GM21529 (cell line): ENCODE data around the gene C21orf58.
"Not testable (repeated sequence)": the region's sequence is repeated elsewhere in the genome, so short reads cannot be mapped to it uniquely, and the experiment has no call there.

Experiments used
- ATAC-seq: cut with Tn5 transposase; IDR thresholded peaks from one replicate; pipeline ENCODE4 v1.9.1; 2021; ENCODE audit not compliant: unreplicated experiment

C21orf58 gene

DNA sequence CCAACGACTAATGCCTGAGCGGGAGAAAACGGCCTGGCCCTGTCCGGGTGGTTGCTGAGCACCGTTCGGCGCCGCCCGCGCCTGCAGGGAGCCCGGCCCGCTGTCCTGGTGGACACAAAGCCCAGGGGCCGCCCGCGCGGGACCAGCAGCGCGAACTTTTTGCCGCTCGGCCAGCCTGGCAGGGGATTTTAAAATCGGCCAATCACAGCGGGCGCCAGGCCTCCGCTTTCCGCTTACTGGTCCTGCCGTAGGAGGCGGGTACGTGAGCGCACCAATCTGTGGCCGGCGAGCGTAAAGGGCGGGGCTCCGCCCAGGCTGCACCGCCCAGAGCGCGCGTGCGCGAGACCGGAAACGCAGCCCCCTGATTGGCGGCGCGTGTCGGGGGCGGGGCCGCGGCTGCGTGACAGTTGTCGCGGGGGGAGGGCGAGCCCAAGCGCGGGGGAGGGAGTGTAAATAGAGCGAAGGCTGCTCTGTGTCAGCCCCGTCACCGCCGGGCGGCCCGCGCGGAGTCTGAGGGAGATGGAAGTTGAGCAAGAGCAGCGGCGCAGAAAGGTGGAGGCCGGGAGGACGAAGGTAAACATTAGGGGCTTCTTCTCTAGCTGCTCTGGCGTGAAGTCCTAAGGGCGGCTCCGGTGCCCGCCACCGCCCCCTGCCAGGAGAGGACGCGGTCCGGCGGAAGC is at the start of gene C21orf58, which contains the start of gene PCNT:
TSS of gene C21orf58 (minus strand) at position 161 of the 680 bp plus-strand sequence. CDS start 1,132 bp downstream, outside the sequence.
TSS of gene PCNT (plus strand) at position 447 of the 680 bp plus-strand sequence. CDS start at position 520, 73 bp downstream.
- peak; percentile 79 for ATAC-seq

DNA sequence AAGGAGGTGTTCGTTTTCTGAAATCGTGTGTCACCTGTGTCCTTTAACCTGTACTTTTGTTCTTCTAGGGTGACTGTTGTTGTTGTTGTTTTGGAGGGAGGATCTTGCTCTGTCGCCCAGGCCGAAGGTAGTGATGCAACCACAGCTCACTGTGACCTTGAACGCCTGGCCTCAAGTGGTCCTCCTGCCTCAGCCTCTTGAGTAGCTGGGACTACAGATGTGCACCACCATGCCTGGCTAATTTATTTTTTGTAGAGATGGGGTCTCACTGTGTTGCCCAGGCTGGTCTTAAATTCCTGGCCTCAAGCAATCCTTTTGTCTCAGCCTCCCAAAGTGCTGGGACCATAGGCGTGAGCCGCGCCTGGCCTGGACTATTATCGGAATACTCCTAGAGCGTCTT is 49.3 kb upstream of the C21orf58 start:
- ATAC-seq = not testable (repeated sequence)

DNA sequence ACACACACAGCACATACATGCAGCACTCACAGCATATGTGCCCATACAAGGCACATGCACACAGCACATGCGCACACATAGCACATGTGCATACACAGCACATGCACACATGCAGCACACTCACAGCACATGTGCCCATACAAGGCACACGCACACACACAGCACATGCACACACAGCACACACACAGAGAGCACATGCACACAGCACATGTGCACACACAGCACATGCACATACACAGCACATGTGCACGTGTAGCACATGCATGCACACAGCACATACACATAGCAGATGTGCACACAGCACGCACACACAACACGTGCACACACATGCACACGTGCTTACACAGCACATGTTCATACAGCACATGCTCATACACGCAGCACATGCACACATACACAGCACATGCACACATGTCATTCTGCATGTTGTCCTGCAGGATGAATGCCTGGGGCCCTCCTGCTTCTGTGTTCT is 48.4 kb upstream of the C21orf58 start:
- no peak for ATAC-seq

DNA sequence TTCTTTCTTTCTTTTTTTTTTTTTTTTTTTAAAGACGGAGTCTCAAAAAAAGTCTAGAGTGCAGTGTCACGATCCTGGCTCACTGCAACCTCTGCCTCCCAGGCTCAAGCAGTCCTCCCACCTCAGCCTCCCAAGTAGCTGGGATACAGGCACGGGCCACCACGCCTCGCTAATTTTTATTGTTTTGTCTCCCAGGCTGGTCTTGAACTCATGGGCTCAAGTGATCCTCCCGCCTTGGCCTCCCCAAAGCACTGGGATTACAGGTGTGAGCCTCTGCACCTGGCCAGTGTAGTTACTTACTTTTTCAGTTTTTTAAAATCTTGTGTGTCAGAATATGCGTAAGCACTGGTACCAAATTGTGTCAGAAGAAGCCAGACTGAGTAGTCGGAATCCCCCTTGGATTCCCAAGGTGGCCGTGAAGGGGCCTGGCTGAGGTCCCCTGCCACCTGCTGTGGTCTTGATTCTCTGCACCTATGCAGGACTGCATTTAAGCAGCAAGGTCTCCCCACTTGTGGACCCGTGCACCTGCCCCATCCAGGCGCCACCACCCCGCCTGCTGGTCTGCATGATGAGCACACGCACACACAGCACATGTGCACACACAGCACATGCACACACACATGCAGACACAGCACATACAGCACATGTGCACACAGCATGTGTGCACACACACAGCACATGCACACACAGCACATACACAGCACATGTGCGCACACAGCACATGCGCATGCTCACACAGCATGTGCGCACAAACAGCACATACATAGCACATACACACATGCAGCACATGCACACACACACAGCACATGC is 47.7 kb upstream of the C21orf58 start:
- ATAC-seq = no peak

DNA sequence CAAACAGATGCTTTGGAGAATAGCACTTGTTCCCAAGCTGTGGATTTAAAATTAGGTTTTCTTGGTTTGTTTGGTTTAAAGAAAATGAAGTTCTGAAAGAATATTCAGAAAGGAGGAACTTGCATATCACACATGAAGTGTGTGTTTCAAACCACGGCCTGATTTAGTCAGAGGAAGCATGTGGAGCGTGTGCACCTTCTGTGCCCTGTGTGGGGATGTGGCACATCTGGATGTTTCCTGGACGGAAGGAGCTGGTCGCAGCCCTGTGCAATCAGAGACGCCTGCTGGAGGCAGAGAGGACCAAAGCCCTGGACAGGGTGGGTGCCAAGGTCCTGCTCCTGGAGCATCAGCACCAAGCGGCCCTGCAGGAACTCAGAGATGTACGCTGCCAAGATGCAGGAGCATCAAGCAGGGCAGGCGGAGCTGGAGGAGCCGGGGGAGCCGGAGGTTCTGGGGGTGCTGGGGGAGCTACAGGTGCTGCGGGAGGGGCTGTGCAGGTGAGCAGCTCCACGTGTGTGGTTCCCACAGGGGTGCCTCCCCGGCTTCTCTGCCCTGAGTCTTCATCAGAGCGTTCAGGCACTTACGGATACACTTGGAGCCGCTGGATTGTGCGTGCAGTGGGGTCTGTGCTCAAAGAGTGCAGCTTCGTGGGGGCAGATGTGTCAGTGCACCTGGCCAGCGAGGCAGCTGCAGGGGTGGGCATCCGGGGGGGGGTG is 46.0 kb upstream of the C21orf58 start:
- no peak for ATAC-seq

DNA sequence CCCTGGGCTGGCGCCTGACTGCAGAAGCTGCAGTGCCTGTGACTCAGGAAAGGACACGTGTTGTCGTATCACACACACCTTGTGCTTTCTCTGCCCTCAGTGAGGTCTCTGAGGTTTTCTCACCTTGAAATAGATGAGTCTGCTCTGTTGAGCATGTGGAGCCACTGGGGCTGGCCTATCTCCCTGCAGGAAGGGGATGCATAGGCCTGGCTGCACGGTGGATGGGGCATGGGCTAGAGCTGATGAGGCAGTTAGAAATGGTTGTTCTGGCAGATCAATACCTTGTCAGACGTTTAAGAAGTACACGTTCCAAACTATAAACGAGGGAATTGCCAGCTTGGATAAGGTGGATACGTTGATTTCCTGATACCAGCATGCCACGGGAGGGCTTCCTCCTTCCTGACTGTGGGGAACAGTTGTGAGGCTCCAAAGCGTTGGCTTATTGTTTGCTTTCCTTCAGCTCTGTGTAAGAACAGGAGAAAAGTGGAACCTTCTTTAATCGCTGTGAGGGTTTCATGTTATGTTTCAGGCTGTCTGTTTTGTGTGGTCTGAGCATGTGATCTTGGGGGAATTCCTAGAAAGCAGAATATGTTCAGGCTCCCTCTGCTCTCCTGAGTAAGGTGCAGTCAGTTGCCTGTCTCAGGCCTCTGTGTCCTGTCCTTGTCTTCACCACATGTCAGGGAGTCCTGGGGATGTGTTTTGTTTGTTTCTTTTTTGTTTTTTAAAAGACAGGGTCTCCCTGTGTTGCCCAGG is 45.0 kb upstream of the C21orf58 start:
- peak; percentile 69 for ATAC-seq

DNA sequence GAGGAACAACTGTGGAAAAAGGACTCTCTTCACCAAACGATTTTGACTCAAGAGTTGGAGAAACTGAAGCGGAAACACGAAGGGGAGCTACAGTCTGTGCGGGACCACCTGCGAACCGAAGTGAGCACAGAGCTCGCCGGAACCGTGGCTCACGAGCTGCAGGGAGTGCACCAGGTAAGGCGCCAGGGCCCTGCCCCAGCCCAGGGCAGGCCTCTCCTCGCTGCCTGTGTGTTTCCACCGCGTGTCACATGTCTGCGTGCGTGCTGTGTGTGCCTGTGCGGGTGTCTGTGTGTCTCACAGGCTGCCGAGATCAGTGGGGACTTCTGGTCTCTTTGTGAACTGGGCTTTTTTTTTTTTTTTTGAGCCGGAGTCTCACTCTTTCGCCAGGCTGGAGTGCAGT is 43.3 kb upstream of the C21orf58 start:
- ATAC-seq = no peak

DNA sequence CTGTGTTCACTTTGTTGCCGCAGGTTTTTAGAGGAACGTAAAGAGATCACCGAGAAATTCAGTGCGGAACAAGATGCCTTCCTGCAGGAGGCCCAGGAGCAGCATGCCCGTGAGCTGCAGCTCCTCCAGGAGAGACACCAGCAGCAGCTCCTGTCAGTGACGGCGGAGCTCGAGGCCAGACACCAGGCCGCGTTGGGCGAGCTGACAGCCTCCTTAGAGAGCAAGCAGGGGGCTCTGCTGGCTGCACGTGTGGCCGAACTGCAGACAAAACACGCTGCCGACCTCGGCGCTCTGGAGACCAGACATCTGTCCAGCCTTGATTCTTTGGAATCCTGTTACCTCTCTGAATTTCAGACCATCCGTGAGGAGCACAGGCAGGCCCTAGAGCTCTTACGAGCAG is 42.9 kb upstream of the C21orf58 start:
- no peak for ATAC-seq

DNA sequence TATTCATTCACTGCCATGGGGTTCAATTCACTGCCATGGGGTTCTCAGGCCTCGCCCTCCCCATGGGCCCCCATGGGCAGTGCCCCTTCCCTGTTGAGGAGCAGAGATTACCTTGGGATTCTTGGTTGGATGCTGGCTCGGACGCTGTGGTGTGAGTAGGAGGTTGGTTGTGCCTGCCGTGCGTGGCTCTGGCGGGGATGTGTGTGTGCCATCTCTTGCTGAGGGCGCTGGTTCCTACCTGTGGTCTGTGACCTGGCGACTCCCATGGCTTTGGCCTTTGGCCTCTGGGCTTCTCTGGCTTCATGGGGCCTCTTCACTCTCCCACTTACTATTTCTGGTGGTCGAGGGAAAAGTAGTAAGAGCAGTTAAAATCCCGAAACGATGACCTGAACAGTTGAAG is 42.4 kb upstream of the C21orf58 start:
- no peak for ATAC-seq

DNA sequence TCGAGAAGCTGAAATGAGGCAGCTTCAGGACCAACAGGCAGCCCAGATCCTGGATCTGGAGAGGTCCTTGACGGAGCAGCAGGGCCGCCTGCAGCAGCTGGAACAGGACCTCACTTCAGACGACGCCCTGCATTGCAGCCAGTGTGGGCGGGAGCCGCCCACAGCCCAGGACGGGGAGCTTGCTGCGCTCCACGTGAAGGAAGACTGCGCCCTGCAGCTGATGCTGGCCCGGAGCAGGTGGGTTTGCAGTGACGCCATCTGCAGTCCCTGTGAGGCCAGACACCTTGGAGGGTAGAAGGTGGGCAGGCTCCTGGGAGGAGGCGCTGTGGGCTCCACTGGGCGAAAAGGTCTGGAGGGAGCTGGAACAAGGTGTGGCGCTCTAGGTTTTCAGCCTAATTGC is 40.0 kb upstream of the C21orf58 start:
- ATAC-seq = no peak

DNA sequence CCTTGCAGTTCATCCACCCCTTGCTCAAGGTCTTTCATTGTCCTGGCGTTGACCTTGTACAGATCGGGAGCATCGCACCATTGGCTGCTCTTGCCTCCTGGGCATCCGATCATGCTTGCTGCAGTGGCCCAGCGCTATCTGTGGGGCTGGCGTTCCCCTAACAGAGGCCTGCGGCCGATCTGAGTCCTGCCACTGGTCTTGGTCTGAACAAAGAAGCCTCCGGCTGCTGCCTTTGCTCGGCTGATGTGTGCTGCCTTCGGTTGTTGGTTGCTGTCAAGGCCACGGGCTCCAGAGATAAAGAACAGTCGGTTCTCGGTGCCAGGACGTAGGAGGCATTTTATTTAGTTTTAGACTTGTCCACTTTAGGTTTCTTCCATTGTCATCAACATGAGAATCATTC is 39.3 kb upstream of the C21orf58 start:
- ATAC-seq = no peak

DNA sequence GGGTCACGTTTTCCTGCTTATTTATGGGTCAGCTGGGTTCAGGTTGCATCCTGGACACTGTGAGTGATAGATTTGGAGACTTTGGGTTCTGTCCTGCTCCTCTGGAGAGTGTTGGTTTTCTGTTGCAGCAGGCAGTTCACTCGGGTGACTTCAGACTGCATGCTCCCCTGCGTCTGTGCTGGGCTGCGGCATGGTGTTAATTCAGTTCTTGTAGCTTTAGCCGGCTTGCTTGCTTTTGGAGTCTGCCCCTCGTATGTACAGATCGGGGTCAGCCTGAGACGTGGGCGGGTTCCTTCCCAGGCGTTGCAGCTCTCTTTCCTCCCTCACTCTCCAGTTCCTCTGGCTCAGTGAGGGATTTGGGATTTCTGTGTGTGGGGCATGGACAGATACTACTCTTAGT is 38.3 kb upstream of the C21orf58 start:
- no peak for ATAC-seq

DNA sequence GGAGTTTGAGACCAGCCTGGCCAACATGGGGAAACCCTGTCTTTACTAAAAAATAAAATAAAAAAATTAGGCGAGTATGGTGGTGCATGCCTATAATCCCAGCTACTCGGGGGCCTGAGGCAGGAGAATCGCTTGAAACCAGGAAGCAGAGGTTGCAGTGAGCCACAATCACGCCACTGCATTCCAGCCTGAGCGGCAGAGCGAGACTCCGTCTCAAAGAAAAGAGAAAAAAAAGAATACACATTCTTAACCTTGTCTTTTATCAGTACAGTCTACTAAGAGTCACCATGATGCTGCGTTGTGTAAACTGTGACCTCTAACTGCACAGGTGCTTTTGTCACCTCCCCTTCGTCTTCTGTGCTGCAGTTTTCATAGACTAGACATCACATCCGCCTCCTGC is 37.5 kb upstream of the C21orf58 start:
- no peak for ATAC-seq

DNA sequence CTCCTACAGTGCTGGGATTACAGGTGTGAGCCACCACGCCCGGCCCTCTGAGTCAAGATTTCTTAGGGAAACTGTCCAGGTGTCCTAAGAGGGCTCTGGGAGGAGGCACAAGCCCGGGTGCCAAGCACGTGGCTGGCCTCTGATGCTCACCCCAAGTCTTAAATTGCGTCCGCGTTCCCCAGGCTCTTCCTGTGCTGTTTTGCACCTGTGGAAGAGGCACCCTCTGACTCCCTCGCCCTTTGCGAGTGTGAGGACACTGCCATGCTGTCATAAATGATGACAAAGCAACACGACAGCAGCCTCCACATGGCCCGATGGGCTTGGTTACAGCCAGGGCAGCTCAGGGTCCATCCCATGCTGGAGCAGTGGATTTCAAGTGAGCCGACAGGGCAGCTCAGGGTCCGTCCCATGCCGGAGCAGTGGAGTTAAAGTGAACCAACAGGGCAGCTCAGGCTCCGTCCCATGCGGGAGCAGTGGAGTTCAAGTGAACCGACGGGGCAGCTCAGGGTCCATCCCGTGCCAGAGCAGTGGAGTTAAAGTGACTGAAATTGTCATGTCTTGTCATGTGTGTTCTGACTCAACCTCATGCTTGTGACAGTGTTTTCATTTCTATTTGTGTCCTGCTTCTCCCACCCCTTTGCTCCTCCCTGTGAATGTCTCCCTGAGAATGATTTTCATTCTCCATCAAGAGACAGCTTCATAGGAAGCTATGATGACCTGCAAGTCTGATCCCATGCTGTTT is 34.2 kb upstream of the C21orf58 start:
- ATAC-seq = no peak

DNA sequence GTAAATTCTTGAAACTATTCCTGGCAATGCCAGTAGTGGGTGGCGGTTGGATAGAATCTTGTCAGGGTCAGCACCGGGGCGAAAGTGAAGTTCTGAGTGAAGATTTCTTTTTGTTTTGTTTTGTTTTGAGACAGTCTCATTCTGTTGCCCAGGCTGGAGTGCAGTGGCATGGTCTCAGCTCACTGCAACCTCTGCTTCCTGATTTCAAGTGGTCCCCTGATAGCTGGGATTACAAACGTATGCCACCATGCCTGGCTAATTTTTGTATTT is 33.6 kb upstream of the C21orf58 start:
- ATAC-seq = peak; percentile 46

DNA sequence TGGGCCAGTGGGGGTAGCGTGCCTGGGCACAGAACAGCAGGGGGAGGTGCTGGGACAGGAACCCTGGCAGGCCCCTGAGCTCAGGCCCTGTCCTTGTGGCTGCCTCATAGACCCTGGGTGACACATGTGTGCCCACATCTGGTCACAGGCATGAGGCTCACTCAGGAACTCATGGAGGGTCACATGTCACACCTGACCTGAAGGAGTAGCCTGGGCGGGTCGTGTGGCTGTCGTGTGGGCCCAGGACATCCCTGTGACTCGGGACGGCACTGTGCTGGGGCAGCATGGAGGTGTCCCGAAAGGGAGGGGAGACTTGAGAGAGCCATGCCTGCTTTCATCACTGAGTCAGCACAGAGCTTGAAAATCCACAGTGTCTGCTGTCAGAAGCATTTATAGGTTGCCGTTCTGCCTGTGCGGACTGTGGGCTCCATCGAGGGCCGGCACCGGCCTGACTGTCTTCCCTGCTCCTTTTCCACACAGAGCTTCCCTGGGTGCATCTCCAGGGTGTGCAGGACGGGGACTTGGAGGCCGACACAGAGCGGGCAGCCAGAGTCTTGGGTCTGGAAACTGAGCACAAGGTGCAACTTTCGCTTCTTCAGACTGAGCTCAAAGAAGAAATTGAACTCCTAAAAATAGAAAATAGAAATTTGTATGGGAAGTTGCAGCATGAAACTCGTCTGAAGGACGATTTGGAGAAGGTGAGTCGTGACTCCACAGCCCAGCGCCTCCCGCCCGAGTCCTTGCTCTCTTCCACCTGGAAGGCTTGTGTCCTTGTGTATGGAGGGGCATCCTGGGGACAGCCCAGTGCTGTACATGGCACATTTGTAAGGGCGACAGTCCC is 33.0 kb upstream of the C21orf58 start:
- peak; percentile 53 for ATAC-seq

DNA sequence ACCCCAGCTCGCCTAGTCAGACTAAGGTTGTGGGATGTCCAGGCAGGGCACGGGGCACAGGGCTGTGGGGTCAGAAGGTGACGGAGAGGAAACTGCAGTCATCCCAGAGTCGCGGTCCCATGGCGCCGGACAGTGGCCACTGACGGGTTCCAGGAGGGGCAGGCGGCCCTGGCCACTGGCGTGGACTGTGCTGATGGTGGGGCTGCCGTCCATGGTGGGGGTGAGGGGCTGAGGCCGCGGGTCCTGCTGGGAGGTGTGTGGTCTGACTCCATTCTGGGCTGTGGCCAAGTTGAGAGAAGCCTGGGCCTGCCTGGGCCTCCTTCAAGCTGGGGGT is 32.3 kb upstream of the C21orf58 start:
- ATAC-seq = no peak

DNA sequence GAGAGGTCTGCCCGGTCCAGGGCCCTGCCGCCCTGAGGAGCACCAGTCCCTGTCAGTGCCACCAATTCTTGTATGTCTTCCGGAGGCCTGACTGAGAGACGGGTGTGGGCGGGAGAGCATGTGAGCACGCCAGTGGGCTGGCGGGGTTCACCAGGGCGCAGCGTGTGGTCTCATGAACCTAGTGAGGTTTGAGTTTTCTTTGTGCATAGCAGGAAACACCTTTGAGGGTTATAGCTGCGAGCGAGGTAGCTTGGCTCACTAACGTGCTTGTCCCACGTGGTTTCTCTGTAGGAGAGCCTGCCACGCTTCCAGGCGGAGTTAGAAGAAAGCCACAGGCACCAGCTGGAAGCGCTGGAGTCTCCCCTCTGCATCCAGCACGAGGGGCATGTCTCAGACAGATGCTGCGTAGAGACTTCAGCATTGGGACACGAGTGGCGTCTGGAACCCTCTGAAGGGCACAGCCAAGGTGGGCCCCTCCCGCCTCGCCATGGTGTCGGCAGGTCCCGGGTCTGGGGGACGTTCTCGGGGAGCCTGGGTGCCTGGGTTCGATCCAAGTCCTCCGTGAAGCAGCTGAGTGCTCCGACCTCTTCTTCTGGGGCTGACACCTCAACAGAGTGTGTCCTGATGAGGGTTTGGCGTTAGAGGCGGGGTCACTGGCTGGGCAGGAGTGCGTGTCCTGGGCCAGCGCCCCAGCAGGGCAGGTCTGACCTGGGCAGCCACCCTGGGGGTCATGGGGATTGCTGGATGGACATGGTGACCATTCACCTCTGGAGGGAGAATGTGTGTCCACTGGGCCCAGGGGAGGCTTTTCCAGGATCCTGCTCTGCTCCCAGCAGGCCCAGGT is 31.7 kb upstream of the C21orf58 start:
- no peak for ATAC-seq

DNA sequence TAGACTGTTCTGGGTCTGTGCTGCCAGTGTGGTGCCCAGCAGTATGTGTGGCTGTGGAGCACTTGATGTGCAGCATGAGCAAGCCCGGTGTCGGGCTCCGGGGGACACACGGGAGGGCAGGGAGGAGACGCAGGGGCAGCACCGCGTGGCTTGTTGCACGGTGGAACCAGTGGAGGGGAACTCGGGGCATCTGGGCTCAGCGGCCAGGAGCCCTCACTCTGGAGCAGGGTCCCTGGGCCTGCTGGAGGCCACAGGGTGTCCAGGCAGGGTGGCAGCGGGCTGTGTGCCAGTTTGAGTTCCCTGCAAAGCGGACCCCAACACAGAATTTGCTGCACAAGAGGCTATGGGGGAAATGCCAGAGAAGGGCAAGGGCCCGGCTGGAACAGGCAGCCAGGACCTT is 30.8 kb upstream of the C21orf58 start:
- no peak for ATAC-seq
